IgD-negative memory B cell (primary cell): ENCODE results near the gene LIN37. TPM values are rescaled to one million over a fixed set of nuclear protein-coding genes. Genes with fewer than 3 reads are reported as not detected.

Source experiments
- polyA plus RNA-seq: library from polyadenylated mRNA; unstranded; fragments of 300-500 nt; fragmentation: Illumina TruSeq; gene quantifications from one replicate; pipeline ENCODE4 v1.2.3, GENCODE V29; 2021

The LIN37 gene
- polyA plus RNA-seq, 1 donor from 2014 or later = 8.2 TPM

Other genes with a start within 250 kb of the LIN37 start
- 1.1 TPM for gene DMKN, start 234.9 kb upstream of the LIN37 start, polyA plus RNA-seq
- gene SBSN, start 220.3 kb upstream of the LIN37 start, polyA plus RNA-seq = not detected
- gene GAPDHS, start 215.1 kb upstream of the LIN37 start, polyA plus RNA-seq = not detected
- gene TMEM147, start 202.9 kb upstream of the LIN37 start, polyA plus RNA-seq = 146 TPM
- not detected for gene ATP4A, start 184.9 kb upstream of the LIN37 start, polyA plus RNA-seq
- gene PMIS2, start 162.4 kb upstream of the LIN37 start, polyA plus RNA-seq = not detected
- gene HAUS5, start 135.8 kb upstream of the LIN37 start, polyA plus RNA-seq = 11.4 TPM
- gene RBM42, start 119.5 kb upstream of the LIN37 start, polyA plus RNA-seq = 76.5 TPM
- 0.50 TPM for gene ETV2, start 106.8 kb upstream of the LIN37 start, polyA plus RNA-seq
- gene COX6B1, start 100.3 kb upstream of the LIN37 start, polyA plus RNA-seq = 814 TPM
- gene UPK1A, start 82.1 kb upstream of the LIN37 start, polyA plus RNA-seq = not detected
- gene ZBTB32, start 44.0 kb upstream of the LIN37 start, polyA plus RNA-seq = 31.6 TPM
- gene KMT2B, start 30.6 kb upstream of the LIN37 start, polyA plus RNA-seq = 2.7 TPM
- gene IGFLR1, start 6.1 kb upstream of the LIN37 start, polyA plus RNA-seq = 140 TPM
- 74.8 TPM for gene U2AF1L4, start 3.2 kb upstream of the LIN37 start, polyA plus RNA-seq
- 85.0 TPM for gene PSENEN, start 2.9 kb upstream of the LIN37 start, polyA plus RNA-seq
- gene HSPB6, start 8.5 kb downstream of the LIN37 start, polyA plus RNA-seq = not detected
- 7.3 TPM for gene PROSER3, start 9.6 kb downstream of the LIN37 start, polyA plus RNA-seq
- not detected for gene ARHGAP33, start 27.0 kb downstream of the LIN37 start, polyA plus RNA-seq
- not detected for gene PRODH2, start 64.3 kb downstream of the LIN37 start, polyA plus RNA-seq
- not detected for gene NPHS1, start 103.9 kb downstream of the LIN37 start, polyA plus RNA-seq
- not detected for gene KIRREL2, start 108.3 kb downstream of the LIN37 start, polyA plus RNA-seq
- gene APLP1, start 120.0 kb downstream of the LIN37 start, polyA plus RNA-seq = not detected
- gene NFKBID, start 152.0 kb downstream of the LIN37 start, polyA plus RNA-seq = 28.6 TPM
- 118 TPM for gene HCST, start 154.0 kb downstream of the LIN37 start, polyA plus RNA-seq
- 13.7 TPM for gene TYROBP, start 159.7 kb downstream of the LIN37 start, polyA plus RNA-seq
- gene LRFN3, start 187.8 kb downstream of the LIN37 start, polyA plus RNA-seq = 0.15 TPM
- 53.7 TPM for gene SDHAF1, start 246.6 kb downstream of the LIN37 start, polyA plus RNA-seq